CD4-positive, alpha-beta T cell treated with Interleukin-15 for 1 hour (primary cell): ENCODE data around the gene TTLL10.

Source experiments
- DNase-seq: peaks from one replicate; pipeline ENCODE4 v3.0.0-alpha.2; 2020

TTLL10 gene

DNA sequence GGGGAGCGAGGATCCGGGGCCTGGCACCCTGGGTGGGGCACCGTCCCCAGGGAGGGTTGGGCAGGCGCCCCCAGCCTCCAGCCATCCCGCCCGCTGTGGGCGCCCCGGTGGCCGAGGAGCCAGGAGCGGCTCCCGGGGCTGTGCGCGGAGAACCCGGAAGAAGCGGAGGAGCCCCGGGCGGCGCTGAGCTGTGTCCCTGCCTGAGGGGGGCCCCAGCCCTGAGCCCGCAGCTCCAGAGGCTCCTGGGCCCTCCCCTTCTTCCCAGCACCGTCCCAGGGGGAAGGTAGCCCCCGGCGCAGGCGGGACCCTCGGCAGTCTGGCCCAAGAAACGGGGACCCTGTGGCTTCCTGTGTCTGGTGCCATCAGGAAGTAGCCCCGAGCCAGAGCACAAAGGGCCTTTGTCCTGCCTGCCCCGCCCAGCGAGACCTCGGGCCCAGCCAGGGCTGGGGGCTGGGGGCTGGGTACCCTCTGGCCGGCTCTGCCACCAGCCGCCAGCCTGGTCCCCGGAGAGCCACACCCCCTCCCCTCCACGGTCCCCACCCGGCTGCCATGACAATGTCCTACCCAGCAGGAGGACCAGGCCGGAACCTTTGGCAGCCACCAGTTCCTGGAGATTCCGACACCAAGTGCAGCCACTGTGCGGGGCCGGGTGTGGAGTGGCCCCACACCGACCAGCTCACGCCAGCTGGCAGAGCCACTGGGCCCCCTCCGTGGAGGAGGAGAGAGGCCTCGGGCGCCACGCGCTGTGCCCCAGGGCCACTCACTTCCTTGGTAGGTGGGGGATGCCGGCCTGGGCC is 15.6 kb upstream of the TTLL10 start:
- DNase-seq, result peak; percentile 27

DNA sequence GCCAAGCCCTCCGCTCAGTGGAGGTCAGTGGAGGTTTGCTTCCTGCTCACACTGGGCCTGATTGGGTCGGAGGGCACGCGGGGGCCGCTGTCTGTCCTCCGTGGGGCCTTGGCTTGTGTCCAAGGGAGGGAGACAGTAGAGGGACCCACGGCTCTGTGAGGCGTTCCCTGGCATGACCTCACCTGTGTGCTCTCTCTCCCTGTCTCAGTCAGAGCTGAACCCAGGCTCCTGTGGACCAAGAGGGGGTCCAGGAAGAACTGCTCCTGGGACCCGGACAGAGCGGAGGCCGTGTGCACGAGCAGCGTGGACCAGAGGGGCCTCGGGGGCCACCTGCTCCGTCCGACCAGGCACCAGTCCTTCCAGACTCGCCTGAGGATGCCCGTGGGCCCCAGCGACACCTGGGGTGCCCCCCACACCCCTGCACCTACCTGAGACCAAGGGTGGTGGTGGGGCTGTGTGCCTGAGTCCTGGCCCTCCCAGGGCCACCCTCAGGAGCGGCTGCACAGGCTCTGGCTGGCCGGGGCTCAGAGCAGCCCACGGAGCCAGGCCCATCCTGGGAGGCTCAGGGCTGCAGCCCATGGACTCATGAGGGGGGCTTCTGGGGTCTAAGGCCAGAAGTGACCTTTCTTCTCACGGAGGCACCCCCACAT is 13.3 kb upstream of the TTLL10 start:
- DNase-seq, result no peak

DNA sequence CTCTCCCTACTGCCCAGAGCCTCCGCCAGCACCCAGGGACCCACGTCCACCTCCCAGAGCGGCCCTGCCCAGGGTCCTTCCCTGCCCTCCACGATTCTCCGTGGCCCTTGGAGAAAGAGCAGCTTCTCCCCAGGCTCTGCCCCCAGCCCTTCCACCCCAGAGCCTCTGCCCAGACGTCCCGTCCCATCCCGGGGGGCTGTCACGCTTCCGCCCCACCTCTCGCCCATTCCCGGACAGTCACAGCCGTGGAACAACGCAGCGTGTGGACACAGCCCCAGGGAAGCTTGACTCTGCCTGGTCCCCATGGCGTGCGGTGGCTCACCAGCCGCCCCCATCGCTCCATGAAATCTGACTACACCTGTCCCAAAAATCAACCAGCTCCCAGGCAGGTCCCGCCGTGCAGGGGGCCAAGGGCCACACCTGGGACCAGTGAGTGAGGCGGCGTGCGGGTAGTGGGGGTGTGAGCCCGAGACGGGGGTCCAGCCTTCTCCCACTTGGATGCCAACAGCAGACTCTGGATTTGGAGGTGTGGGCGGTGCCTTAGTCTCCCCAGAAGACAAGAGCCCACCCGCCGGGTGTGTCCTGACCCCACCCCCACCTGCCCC is 12.5 kb upstream of the TTLL10 start:
- DNase-seq, result no peak

DNA sequence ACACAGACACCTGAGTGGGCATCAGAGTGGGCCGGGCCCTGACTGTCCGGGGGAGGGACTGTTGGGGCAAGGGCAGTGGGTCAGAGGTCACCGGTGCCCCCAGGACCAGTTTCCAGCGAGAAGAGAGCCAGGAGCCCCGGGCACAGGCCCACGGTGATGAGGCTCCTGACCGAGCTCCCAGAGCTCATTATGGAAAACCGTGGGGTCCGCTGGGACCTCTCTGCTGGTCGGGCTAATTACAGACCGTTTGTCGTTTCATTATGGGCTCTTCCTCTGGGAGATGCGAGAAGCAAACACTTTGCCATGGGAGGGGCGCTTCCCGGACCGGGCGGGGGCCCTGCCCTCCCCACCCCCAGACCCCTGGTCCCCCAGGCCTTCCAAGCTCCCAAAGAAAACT is 12.0 kb upstream of the TTLL10 start:
- no peak for DNase-seq

DNA sequence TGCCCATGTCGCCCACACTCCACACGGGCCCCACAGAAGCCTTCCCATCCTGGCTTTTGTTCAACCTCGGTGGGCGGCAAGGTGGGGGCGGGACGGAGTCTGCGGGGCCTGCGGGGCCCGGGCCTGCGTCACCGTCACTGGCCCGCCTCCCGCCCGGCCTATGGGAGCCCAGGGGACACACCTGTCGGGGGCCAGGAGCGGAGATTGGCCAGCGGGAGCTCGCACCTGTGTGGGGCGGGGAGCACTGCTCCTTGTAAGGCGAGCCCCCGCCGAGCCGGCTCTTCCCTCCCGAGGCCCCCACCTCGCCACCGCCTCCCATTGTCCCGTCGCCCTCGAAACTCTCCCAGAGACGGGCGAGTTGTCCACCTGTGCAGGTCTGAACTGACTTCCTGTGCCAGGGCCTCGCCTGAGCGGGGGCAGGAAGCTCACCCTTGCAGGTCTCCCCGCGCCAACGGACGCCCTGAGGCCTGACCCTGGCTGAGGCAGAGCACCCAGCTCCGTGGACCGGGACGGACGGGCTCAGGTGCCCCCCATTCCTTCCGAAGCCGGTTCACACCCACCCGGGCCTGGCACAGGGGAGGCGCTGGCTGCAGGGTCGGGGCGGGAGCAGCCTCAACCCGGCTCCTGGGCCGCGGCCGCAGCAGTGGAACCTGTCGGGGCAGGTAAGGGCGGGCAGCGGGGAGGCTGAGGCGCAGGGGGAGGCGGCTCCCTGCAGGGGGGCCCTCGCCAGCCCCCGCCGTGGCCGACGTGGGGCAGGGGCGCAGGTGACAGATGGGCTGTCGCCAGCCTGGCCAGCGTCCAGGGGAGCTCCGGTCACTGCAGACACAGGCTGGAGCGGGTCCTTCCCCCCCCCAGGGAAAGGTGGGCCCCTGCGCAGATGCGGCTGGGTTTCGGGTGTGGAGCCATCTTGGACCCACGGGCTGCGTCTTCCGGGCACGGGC is 10.8 kb upstream of the TTLL10 start:
- DNase-seq, result no peak

DNA sequence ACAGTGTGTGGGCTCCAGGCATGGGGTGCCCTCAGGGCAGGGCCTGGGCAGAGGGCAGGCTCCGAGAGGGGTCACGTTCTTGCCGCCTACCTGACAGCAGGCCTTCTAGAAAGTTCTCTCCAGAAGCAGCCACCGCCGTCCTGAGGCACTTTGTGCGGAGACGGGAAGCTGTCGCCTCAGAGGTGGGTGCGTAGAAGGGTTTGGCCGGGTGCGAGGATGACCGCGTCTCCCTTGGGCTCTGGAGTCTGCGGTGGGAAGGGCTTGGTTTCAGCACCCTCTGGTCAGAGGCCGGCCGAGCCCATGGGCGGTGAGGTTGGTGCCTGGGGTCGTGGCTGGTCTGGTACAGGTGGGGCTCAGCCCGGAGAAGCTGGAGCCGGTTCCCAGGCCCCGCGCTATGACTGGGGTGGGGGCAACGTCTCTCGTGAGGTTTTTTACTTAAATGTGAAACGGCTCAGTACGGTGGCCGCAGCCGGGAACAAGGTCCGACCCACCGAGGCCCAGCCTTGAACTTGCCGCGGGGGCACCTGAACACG is 10.1 kb upstream of the TTLL10 start:
- no peak for DNase-seq

DNA sequence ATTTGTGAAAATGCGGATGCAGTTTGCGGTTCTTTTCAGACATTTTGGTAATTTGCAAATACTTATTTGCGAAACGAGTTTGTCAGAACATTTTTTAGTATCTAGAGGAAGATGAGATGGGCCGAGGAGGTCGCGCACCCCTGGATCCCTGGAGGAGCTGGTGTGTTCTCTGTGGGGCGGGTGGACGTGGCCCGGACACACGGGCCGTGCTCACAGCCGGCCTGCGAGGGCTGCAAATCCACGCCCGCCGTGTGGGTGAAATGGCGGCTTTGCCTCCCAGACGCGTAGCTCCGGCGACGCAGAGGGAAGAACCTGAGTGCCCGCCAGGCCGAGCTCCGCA is 9.3 kb upstream of the TTLL10 start:
- DNase-seq, result no peak

DNA sequence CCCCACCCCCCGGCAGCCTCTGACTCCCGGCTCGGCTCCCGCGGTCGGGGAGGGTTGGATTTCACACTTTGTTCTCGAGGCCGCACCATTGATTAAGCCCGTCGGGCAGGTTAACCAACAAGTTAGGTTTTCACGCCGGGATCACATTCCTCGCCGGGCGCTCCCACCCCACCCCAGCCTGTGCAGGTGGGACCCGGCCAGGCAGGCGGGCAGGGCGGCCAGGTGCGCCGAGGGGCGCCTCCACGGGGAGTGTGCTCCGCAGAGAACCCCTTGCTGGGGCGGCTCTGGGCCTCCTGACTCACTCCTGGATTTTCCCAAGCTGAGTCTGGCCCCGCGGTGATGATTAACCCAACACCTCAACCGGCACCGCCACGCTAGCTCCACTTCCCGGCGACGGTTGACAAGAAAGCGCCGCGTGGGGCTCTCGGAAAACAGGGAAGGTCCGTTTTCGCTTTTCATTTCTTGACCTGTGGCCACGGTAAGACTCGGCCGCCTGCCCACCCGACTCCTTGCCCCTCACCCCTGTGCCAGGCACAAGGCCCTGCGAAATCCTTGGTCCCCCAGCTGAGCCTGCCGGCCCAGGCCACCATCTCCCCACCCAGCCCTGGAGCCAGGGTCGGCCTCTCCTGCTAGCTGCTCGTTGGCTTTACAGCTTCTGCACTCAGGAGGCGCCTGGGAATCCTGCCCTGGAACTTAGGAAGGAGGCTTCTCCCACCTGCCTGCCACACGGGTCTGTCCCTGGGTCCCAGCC is 8.8 kb upstream of the TTLL10 start:
- DNase-seq, result no peak

DNA sequence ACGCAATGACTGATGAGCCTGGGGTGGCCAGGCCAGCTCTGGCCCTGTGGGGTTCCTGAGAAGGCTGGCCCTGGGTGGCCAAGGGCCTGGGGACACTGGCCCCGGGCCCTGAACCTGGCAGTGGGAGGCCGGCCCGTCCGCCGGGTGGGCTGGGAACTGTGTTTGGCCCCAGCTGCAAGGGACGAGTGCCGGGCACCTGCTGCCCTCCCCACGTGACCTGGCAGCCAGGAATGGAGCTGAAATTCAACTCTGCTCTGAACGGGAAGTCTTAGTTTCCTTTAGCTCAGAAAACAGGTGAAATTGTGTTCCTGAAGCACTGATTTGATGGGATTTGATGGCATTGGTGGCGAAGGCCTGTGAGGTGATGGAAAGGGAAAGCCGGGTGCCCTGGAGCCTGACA is 8.2 kb upstream of the TTLL10 start:
- no peak for DNase-seq

DNA sequence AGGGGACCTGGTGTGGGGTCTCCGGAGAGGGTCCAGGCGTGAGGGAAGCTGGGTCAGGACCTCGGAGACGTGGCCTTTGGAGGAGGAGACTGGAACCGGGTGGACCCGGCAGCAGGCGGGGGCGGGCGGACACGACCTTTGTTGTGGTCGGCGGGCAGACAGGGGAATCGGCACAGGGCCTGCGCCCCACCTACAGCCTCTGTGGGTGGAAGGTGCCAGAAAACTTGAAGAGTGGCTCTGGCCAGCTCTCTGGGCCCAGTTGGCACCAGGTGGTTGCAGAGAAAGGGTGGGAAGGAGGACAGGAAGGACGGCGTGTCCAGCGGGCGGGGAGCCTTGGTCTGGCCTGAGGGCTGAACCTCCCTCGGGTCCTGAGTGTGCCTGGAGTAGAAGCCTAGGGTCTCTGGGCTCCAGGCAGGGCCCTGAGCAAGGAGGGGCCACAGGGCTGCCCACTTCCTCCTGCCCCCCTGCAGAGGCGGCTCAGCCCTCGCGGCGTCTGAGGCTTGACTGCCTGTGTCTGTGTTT is 7.7 kb upstream of the TTLL10 start:
- no peak for DNase-seq

DNA sequence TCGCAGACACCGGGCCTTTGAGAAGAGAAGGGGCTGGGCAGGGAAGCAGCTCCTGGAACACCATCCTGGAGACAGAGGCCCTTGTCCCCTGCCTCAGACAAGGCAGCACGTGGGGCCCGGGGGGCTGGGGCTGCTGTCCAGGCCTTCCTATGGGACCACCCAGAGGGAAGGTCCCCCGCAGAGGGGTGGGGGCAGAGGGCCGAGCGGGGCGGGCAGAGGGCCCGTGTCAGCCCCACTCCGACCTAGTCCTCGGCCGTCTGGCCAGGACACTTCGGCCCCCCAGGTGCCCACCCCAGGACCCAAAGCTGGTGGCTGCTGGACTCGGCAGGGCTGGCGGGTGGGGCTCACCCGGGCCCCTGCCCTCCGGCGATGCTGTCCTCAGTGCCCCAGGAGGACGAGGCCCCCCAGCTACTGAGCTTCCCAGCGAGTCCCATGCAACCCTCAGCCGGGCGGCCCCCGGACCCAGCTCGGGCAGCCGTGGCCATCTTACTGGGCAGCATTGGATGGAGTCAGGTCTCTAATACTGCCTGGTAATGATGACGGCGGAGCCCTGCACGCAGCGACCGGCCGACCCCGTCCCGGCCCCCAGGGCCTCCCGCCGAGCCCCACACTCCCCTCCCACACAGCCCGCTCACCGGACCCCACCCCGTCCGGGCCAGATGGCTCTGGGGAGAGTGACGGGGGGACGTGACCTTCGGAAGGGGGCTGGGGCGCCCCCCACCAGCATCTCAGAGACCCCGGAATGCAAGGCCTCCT is 6.9 kb upstream of the TTLL10 start:
- no peak for DNase-seq

DNA sequence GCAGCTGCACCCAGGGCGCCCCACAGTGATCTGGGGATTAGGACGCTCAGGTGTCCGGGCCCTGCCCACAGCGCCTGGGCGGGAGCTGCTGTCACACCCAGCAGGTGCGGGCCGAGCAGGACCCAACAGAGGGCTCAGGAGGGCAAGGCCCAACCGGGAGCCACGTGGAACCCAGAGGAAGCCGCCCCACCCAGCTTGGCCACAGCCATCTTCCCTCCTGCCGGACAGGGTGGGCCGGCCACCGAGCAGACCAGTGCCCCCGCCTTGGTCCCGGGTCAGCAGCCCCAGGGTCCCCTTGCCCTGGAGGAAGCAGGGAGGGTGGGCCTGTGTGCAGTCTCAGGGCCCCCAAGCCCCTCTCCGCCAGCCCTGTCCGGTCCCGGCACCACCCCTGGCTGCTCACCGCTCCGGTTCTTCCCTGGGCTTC is 6.3 kb upstream of the TTLL10 start:
- DNase-seq, result no peak

DNA sequence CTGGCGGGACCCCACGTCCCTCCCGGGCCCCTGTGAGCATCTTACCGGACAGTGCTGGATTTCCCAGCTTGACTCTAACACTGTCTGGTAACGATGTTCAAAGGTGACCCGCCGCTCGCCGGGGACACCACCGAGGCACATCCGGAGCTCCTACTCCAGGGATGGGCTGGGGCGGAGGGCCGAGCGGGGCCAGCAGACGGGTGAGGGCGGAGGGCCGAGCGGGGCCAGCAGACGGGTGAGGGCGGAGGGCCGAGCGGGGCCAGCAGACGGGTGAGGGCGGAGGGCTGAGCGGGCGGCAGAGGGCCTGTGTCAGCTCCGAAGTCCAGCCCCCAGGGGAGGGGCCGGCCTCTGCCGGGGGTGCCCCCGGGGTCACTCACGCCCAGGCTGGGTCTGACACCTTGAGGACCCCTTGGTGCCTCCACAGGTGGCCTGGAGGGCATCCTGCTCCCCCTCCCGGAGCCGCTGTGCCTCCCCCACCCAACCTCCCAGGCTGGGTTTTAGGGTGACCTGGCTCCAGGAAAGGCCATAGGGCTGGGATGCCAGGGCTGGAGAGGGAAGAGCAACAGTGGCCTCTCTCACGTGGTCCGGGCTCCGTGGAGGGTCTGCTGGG is 5.7 kb upstream of the TTLL10 start:
- DNase-seq, result no peak

DNA sequence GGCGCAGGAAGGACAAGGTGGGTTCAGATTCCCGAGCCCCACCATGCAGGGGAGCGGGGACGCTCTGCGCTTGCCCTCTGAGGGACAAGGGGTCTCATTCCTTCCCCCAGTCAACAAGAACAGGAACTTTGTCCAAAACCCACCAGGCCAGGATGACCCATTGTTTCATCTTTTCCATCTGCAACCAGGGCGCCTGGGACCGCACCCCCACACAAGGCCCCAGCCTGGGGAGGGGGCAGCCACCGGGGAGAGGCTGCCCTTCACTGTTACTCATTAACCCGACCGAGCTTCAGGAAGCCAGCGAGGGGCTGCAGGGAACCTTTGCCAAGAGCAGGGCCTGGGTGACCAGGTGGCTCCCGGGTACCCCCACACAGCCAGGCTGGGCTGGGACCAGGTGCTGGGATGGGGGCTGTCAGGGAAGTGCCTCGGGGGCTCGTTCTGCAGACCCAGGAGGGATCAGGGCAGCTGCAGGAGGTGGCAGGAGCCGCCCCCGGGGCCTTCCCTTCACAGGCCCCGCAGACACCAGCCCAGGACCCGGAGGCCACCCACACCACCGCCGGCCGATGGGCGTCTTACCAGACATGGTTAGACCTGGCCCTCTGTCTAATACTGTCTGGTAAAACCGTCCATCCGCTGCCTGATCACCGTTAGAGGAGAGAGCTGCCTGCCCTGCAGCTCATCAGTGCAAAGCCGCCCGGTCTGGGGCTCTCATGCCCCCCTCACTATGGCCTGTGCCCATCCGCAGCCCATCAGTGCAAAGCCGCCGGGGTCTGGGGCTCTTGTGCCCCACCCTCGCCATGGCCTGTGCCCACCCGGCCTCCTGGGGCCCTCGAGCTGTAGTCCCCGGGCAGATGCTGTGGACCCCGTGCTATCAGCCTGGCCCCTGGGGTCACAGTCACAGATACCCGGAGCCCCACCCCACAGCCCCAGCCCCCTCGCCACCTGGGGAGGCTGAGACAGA is 4.9 kb upstream of the TTLL10 start:
- DNase-seq, result peak; percentile 12

DNA sequence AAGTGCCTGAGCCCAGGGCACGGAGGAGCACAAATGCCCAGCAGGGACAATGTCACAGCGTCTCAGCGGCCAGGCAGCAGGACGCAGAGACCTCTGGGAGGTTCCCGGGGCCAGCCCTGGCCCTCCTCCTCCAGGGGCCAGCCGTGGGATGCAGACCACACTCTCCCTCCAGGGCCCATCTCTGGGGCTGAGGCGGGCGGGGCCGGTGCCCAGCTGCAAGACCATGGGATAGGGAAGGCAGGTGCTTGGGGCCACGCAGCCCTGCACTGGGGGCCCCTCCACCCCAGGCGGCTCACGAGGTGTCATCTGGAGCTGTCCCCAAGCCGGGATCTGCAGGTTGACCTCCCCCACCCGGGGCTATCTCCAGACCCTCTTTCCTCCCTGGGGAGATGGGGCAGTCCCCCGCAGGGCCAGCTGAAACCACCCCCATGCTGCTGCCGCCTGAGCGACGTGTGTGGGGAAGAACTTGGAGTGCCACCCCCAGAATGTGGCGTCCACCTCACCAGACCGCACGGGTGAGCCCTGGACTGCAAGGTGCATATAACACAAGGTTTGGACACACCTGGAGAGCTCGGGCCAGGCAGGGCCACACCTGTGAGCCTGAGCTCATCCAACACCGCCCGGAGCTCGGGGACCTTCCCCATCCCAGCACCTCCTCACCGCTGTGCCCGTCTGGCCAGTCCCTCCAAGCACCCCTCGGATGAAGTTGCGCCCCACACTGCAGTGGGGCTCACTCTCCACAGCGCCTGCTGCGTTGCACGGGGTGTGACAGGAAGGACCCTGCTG is 4.1 kb upstream of the TTLL10 start:
- DNase-seq, result peak; percentile 16

DNA sequence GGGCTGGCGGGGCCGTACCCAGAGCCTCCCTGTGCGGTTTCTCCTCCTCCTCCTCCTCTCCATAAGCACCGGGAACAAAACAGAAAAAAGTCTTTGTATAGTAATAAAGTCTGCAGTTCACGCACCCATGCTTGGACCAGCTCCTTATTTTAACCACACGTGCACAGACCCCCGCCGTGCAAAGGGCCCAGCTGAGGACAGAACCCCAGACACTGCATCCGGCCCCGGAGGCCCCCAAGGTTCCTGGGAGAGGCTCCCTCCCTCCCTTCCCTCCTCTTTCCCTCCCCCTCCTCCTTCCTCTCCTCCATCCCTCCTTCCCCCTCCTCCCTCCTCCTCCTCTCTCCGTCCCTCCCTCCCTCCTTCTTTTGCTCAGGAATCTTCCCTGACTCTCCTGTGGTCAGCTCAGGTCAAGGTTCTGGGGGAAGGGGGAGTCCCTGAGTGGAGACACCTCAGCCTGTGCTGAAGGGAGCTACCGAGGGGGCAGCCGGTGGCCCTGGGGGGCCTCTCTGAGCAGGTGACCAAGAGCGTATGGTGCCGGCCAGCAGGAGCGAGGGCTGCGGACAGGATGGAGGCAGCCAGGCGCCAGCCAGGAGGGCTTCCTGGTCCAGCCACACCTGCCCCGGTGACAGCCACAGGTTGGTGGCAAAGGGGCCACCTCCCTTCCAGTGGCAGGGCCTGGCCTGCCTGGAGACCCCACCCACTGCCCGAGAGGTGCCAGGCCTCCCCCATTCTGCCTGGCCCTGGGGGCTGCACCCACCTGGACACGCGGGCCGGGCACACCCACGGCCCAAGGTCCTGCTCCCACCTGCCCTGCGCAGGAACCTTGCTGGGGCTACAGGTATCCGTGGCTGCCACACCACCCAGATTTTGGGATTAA is 3.2 kb upstream of the TTLL10 start:
- DNase-seq, result peak; percentile 10

DNA sequence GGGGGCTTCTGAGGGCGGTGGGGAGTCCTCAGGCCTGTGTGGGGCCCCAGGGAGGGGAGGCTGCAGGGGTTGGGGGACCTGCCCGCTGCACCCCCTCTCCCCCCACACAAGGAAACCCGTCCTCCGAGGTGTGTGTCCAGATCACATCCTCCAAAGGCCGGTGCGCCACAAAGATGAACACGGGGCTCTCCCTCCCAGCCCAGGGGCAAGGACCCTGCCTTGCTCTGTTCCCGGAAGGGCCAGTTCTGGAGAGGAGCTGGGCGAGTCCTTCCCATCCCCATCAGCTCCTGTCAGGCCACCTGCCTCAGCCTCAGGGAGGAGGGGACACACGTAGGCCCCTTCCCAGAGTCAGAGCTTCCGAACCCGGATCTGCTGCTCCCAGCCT is 2.5 kb upstream of the TTLL10 start:
- DNase-seq, result peak; percentile 12
